DOHH2 (cell line): ENCODE data around the gene C19orf81.

Experiments
- H3F3A ChIP-seq: fragments of 200-600 bp; sonication (generic), shearing (Covaris generic); 2 replicates; pipeline ENCODE4 v1.6.0; 2016; ENCODE audit warnings: antibody characterized with exemption, mild to moderate bottlenecking; ENCODE audit not compliant: control insufficient read depth, insufficient read depth
- H3K27ac ChIP-seq: fragments of 200-600 bp; sonication (generic); 2 replicates; pipeline ENCODE4 v1.5.1; 2014; ENCODE audit warnings: low read depth, mild to moderate bottlenecking, low read length, moderate library complexity
- H3K27me3 ChIP-seq: fragments of 200-600 bp; sonication (generic); 2 replicates; pipeline ENCODE4 v1.6.1; 2014; ENCODE audit warnings: mild to moderate bottlenecking, low read length, mixed read lengths; ENCODE audit not compliant: control insufficient read depth
- H3K36me3 ChIP-seq: fragments of 200-600 bp; sonication (generic); 2 replicates; pipeline ENCODE4 v1.6.1; 2014; ENCODE audit warnings: mild to moderate bottlenecking, low read length, moderate library complexity, mixed read lengths; ENCODE audit not compliant: control insufficient read depth
- H3K4me1 ChIP-seq: fragments of 200-600 bp; sonication (generic); 2 replicates; pipeline ENCODE4 v1.6.1; 2014; ENCODE audit warnings: mild to moderate bottlenecking, low read length, mixed read lengths; ENCODE audit not compliant: control insufficient read depth
- H3K4me2 ChIP-seq: fragments of 200-600 bp; sonication (generic); 2 replicates; pipeline ENCODE4 v1.6.0; 2014; ENCODE audit warnings: mild to moderate bottlenecking, low read length, moderate library complexity
- H3K4me3 ChIP-seq: fragments of 200-600 bp; sonication (generic); 2 replicates; pipeline ENCODE4 v1.5.1; 2014; ENCODE audit warnings: mild to moderate bottlenecking, low read length, mixed read lengths
- H3K79me2 ChIP-seq: fragments of 200-600 bp; sonication (generic); 2 replicates; pipeline ENCODE4 v1.6.1; 2014; ENCODE audit warnings: mild to moderate bottlenecking, low read length, mixed read lengths; ENCODE audit not compliant: control insufficient read depth
- H3K9me2 ChIP-seq: fragments of 200-600 bp; sonication (generic); replicated peaks from 2 replicates; pipeline ENCODE4 v1.6.1; 2014; ENCODE audit warnings: mild to moderate bottlenecking, low read length, mixed read lengths; ENCODE audit not compliant: control insufficient read depth
- H3K9me3 ChIP-seq: fragments of 200-600 bp; sonication (generic); 2 replicates; pipeline ENCODE4 v1.6.1; 2014; ENCODE audit warnings: antibody characterized with exemption, low read length, mixed read lengths; ENCODE audit not compliant: control insufficient read depth, insufficient read depth
- H4K20me1 ChIP-seq: fragments of 200-600 bp; sonication (generic); 2 replicates; pipeline ENCODE4 v1.6.0; 2014; ENCODE audit warnings: low read depth, mild to moderate bottlenecking, antibody characterized with exemption, low read length, moderate library complexity; ENCODE audit not compliant: control insufficient read depth, insufficient read depth
- EZH2phosphoT487 ChIP-seq: fragments of 200-600 bp; sonication (generic); IDR thresholded peaks from 2 replicates; pipeline ENCODE4 v1.6.1; 2017; ENCODE audit warnings: borderline replicate concordance, mild to moderate bottlenecking, antibody characterized with exemption, low read length, moderate library complexity, mixed read lengths
- TF ChIP-seq, protein P1 (sequence below): fragments of 200-600 bp; sonication (generic); IDR thresholded peaks from one replicate; pipeline ENCODE4 v1.5.1; 2014; ENCODE audit warnings: antibody characterized with exemption, mild to moderate bottlenecking, low read depth, low read length; ENCODE audit not compliant: poor library complexity, severe bottlenecking

The C19orf81 gene

GRCh38 chr19:50697414-50698124, 48.3 kb downstream of the C19orf81 start:
- Histone ChIP-seq H3K36me3 (no peaks in the 10 kb centered on the region), H3K4me3 (no peak overlapping the region), H3K27me3 (no peaks in the 10 kb centered on the region), H4K20me1 (no peaks in the 10 kb centered on the region), H3K27ac (no peak overlapping the region), H3F3A (no peaks in the 10 kb centered on the region), H3K4me2 (no peak overlapping the region), H3K4me1 (no peaks in the 10 kb centered on the region), H3K79me2 (no peaks in the 10 kb centered on the region), H3K9me2 (no peaks in the 10 kb centered on the region), H3K9me3 (no peaks in the 10 kb centered on the region)
- TF ChIP-seq EZH2phosphoT487, result no peak
- TF ChIP-seq, protein P1, sequence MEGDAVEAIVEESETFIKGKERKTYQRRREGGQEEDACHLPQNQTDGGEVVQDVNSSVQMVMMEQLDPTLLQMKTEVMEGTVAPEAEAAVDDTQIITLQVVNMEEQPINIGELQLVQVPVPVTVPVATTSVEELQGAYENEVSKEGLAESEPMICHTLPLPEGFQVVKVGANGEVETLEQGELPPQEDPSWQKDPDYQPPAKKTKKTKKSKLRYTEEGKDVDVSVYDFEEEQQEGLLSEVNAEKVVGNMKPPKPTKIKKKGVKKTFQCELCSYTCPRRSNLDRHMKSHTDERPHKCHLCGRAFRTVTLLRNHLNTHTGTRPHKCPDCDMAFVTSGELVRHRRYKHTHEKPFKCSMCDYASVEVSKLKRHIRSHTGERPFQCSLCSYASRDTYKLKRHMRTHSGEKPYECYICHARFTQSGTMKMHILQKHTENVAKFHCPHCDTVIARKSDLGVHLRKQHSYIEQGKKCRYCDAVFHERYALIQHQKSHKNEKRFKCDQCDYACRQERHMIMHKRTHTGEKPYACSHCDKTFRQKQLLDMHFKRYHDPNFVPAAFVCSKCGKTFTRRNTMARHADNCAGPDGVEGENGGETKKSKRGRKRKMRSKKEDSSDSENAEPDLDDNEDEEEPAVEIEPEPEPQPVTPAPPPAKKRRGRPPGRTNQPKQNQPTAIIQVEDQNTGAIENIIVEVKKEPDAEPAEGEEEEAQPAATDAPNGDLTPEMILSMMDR, result no peak

GRCh38 chr19:50701367-50701985, 52.2 kb downstream of the C19orf81 start:
- no peaks in the 10 kb centered on the region for H3K27me3 ChIP-seq

DNA sequence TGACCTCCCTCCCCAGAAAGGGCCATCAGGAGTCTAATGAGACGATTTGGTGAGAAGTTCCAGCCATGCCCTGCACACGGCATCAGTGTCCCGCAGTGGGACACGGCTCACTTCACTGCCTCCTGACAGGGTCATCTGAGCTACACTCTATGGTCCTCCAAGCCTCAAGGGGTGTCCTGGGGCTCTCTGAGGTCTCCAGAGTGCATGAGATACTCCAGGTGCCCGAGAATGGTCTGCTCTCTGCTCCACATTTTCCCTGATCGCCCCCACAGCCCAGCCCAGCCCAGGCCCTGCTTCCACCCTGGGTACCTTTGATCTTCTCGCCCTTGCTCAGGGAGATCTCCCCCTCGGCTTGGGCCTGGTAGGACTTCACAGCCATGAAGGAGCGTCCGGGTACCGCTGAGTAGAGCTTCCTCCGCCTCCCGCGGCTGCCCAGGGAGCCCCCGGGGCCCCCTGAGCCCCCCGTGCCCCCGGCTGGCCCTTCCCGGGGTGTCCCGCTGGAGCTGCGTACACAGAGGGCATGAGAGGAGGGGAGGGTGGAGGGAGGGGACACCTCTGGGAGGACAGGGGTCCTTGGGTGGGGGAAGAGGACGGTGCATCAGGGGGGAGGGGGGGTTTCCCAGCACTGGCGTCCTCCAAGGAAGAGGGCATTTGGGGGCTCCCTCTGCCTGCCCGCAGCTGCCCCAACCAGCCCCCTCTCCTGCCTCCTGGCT, 53.1 kb downstream of the C19orf81 start:
- H3F3A ChIP-seq, result no peaks in the 10 kb centered on the region
- no peaks in the 10 kb centered on the region for H3K27me3 ChIP-seq
- no peaks in the 10 kb centered on the region for H3K9me2 ChIP-seq
- no peaks in the 10 kb centered on the region for H3K4me1 ChIP-seq
- no peaks in the 10 kb centered on the region for H3K9me3 ChIP-seq
- H3K79me2 ChIP-seq, result no peaks in the 10 kb centered on the region
- no peak overlapping the region for H3K4me3 ChIP-seq
- H3K27ac ChIP-seq, result no peak overlapping the region
- H3K36me3 ChIP-seq, result no peaks in the 10 kb centered on the region
- no peak overlapping the region for H3K4me2 ChIP-seq
- no peaks in the 10 kb centered on the region for H4K20me1 ChIP-seq
- TF ChIP-seq, protein P1, result no peak
- no peak for TF ChIP-seq EZH2phosphoT487

More at GRCh38 chr19:50701367-50701985, 52.2 kb downstream of the C19orf81 start:
- Histone ChIP-seq H3K27ac (no peak overlapping the region), H3K4me1 (no peaks in the 10 kb centered on the region), H3K4me3 (no peak overlapping the region), H4K20me1 (no peaks in the 10 kb centered on the region), H3K36me3 (no peaks in the 10 kb centered on the region), H3K9me3 (no peaks in the 10 kb centered on the region), H3K79me2 (no peaks in the 10 kb centered on the region), H3K9me2 (no peaks in the 10 kb centered on the region), H3F3A (no peaks in the 10 kb centered on the region), H3K4me2 (no peak overlapping the region)
- TF ChIP-seq EZH2phosphoT487, result no peak
- TF ChIP-seq, protein P1, result no peak
